T-cell (primary cell): Measurements from ENCODE around the gene GRXCR2. TPM values are rescaled to one million over a fixed set of nuclear protein-coding genes. Genes with fewer than 3 reads are reported as not detected.
"Not testable (repeated sequence)": the region's sequence is repeated elsewhere in the genome, so short reads cannot be mapped to it uniquely, and the experiment has no call there.

Experiments
- ATAC-seq, 4 experiments: fragments of 200-7000 bp in 3 of 4; fragments of 150-1000 bp in 1 of 4; cut with Tn5 transposase; replicated peaks in 1 of 4; 1 replicate in 3 of 4; 2 replicates in 1 of 4; pipeline ENCODE4 v1.10.0; 2021; ENCODE audit warnings: moderate library complexity in 3 of 4, mild to moderate bottlenecking in 2 of 4, moderate number of reproducible peaks in 1 of 4
- CTCF ChIA-PET, 2 donors: fragments of 300-600 bp; sonication (Branson Sonifier 250); formaldehyde crosslinking; loops; one replicate each; lab custom pipeline; 2022; ENCODE audit warnings: antibody characterized with exemption in 2 of 2; lab: Charles Lee
- POLR2A ChIA-PET, 2 donors: fragments of 300-600 bp; sonication (Branson Sonifier 250); formaldehyde crosslinking; loops; one replicate each; lab custom pipeline; 2022; ENCODE audit warnings: antibody characterized with exemption in 2 of 2; lab: Charles Lee
- DNase-seq, 35 experiments: peaks; one replicate each; pipeline versions ENCODE4 v3.0.0 to v3.0.0-alpha.2; 2013 to 2023
- H3K27ac ChIP-seq: one replicate; pipeline ENCODE4 v1.5.1; 2013; ENCODE audit warnings: low read length
- H3K27me3 ChIP-seq, 2 experiments: replicated peaks in 1 of 2; 1 replicate in 1 of 2; 2 replicates in 1 of 2; pipeline versions ENCODE4 v1.6.1 to v1.7.0; 2013; ENCODE audit warnings: low read length in 1 of 2, mixed read lengths in 1 of 2; ENCODE audit not compliant: control insufficient read depth in 2 of 2, insufficient read depth in 2 of 2; ENCODE audit errors: extremely low read depth in 1 of 2
- H3K36me3 ChIP-seq, 2 donors: 1 replicate in 1 of 2; 2 replicates in 1 of 2; pipeline versions ENCODE4 v1.6.1 to v1.7.0; 2013; ENCODE audit warnings: low read length in 1 of 2; ENCODE audit not compliant: control insufficient read depth in 2 of 2, insufficient read depth in 1 of 2; ENCODE audit errors: extremely low read depth in 1 of 2
- H3K4me1 ChIP-seq, 2 experiments: 1 replicate in 1 of 2; 2 replicates in 1 of 2; pipeline versions ENCODE4 v1.6.1 to v1.7.0; 2013; ENCODE audit warnings: low read length in 2 of 2, mixed read lengths in 1 of 2; ENCODE audit not compliant: insufficient read depth in 2 of 2, control insufficient read depth in 1 of 2; ENCODE audit errors: extremely low read depth in 1 of 2
- H3K4me3 ChIP-seq, 2 donors: 1 replicate in 1 of 2; 2 replicates in 1 of 2; pipeline versions ENCODE4 v1.5.1 to v1.7.0; 2013; ENCODE audit warnings: mild to moderate bottlenecking in 2 of 2, low read length in 1 of 2, moderate library complexity in 1 of 2; ENCODE audit not compliant: control insufficient read depth in 1 of 2; ENCODE audit errors: extremely low read depth in 1 of 2
- H3K9me3 ChIP-seq: 2 replicates; pipeline ENCODE4 v1.7.0; 2013
- H3K27ac Mint-ChIP-seq, 2 donors: one replicate each; pipeline ENCODE4 v1.8.0; 2020 to 2021; ENCODE audit warnings: mild to moderate bottlenecking in 2 of 2, mixed read lengths in 2 of 2
- H3K27me3 Mint-ChIP-seq, 2 donors: one replicate each; pipeline ENCODE4 v1.8.0; 2021 to 2022; ENCODE audit warnings: mixed read lengths in 2 of 2
- H3K36me3 Mint-ChIP-seq: one replicate; pipeline ENCODE4 v1.8.0; 2021; ENCODE audit warnings: mixed read lengths
- H3K4me1 Mint-ChIP-seq, 3 donors: one replicate each; pipeline ENCODE4 v1.8.0; 2020 to 2022; ENCODE audit warnings: mixed read lengths in 3 of 3, mild to moderate bottlenecking in 1 of 3
- H3K4me3 Mint-ChIP-seq, 3 donors: one replicate each; pipeline ENCODE4 v1.8.0; 2020 to 2022; ENCODE audit warnings: mild to moderate bottlenecking in 3 of 3, mixed read lengths in 3 of 3, moderate library complexity in 3 of 3
- H3K9me3 Mint-ChIP-seq, 3 donors: one replicate each; pipeline ENCODE4 v1.8.0; 2020 to 2022; ENCODE audit warnings: mixed read lengths in 3 of 3
- WGBS: methylation state at CpG from one replicate; pipeline ENCODE4 v1.1.5; 2013; ENCODE audit warnings: missing lambda C conversion rate; ENCODE audit not compliant: insufficient coverage; 5-methylcytosine and 5-hydroxymethylcytosine counted together
- total RNA-seq, 35 experiments: library from RNA in 6 of 35; stranded (reverse) in 6 of 35; fragments of 120-200 nt in 1 of 35; gene quantifications; one replicate each; pipeline versions ENCODE4 v1.2.1 to v1.2.4 and lab custom pipeline; 2013 to 2026

The GRXCR2 gene
- total RNA-seq, 5 donors from 2014 or later (not counting 1 experiment from before 2014, with no cell fraction given) = not detected

GRCh38 chr5:145898171-145898570 is 25.4 kb upstream of the GRXCR2 start:
- Histone ChIP-seq H3K27ac (no peak overlapping the region), H3K36me3 (no peaks in the 10 kb centered on the region), H3K4me1 (no peaks in the 10 kb centered on the region), H3K27me3 (no peaks in the 10 kb centered on the region), H3K9me3 (no peaks in the 10 kb centered on the region), H3K4me3 (no peak overlapping the region)
- Mint-ChIP-seq H3K4me3 (no peak overlapping the region), H3K36me3 (no peaks in the 10 kb centered on the region), H3K27me3 (peaks cover 0 to 3% of the 10 kb centered on the region in 2 donors), H3K27ac (no peak overlapping the region), H3K4me1 (no peaks in the 10 kb centered on the region), H3K9me3 (peaks cover 5 to 22% (median 9%) of the 10 kb centered on the region in 3 donors)
- POLR2A ChIA-PET = no interaction called here
- no peak for ATAC-seq
- CTCF ChIA-PET = no interaction called here
- no peak for DNase-seq

- H3K27me3 ChIP-seq, DNase-seq, H3K36me3 Mint-ChIP-seq, H3K27me3 Mint-ChIP-seq, H3K36me3 ChIP-seq, H3K4me1 ChIP-seq, H3K4me3 Mint-ChIP-seq, H3K27ac ChIP-seq, POLR2A ChIA-PET, H3K4me1 Mint-ChIP-seq, CTCF ChIA-PET, H3K9me3 ChIP-seq, H3K4me3 ChIP-seq, ATAC-seq, H3K27ac Mint-ChIP-seq: not testable (repeated sequence)
- peaks cover 0 to 18% (median 4%) of the 10 kb centered on the region in 3 donors for H3K9me3 Mint-ChIP-seq
- WGBS = 80% methylated on average over 3 of the region's 10 CpGs
Measured at GRCh38 chr5:145891378-145891777, 18.6 kb upstream of the GRXCR2 start.

- Mint-ChIP-seq H3K36me3 (no peaks in the 10 kb centered on the region), H3K27me3 (peaks cover 7 to 10% of the 10 kb centered on the region in 2 donors), H3K4me1 (no peaks in the 10 kb centered on the region), H3K4me3 (no peak overlapping the region), H3K9me3 (peaks cover 0 to 14% (median 4%) of the 10 kb centered on the region in 3 donors), H3K27ac (no peak overlapping the region)
- Histone ChIP-seq H3K9me3 (no peaks in the 10 kb centered on the region), H3K4me1 (no peaks in the 10 kb centered on the region), H3K27me3 (no peaks in the 10 kb centered on the region), H3K4me3 (no peak overlapping the region), H3K36me3 (no peaks in the 10 kb centered on the region), H3K27ac (no peak overlapping the region)
- no CpG with 5 or more reads among the region's 2 CpGs for WGBS
- ATAC-seq (no peak), DNase-seq (no peak)
- ChIA-PET CTCF (no interaction called here), POLR2A (interaction anchor here in 1 of 2 donors (0.6 kb wide), 1 partner anchor 9 kb away, joined by 4 read pairs; no protein-coding TSS in a partner anchor)
Measured at GRCh38 chr5:145889611-145890010, 16.8 kb upstream of the GRXCR2 start.

GRCh38 chr5:145887976-145888574 is 15.3 kb upstream of the GRXCR2 start:
- no CpG with 5 or more reads among the region's 5 CpGs for WGBS
- Histone ChIP-seq H3K4me1 (no peaks in the 10 kb centered on the region), H3K27ac (no peak overlapping the region), H3K36me3 (no peaks in the 10 kb centered on the region), H3K27me3 (no peaks in the 10 kb centered on the region), H3K4me3 (no peak overlapping the region), H3K9me3 (no peaks in the 10 kb centered on the region)
- ChIA-PET CTCF (no interaction called here), POLR2A (no interaction called here)
- no peak for ATAC-seq
- H3K9me3 Mint-ChIP-seq = peaks cover 0 to 12% (median 4%) of the 10 kb centered on the region in 3 donors
- no peak overlapping the region for H3K4me3 Mint-ChIP-seq
- H3K27ac Mint-ChIP-seq = no peak overlapping the region
- no peak for DNase-seq
- H3K27me3 Mint-ChIP-seq = peaks cover 7 to 10% of the 10 kb centered on the region in 2 donors
- H3K36me3 Mint-ChIP-seq = no peaks in the 10 kb centered on the region
- H3K4me1 Mint-ChIP-seq = no peaks in the 10 kb centered on the region

- H3K4me3 ChIP-seq = no peak overlapping the region
- WGBS = no CpG with 5 or more reads among the region's 3 CpGs
- H3K4me1 ChIP-seq = no peaks in the 10 kb centered on the region
- no peaks in the 10 kb centered on the region for H3K36me3 Mint-ChIP-seq
- no peaks in the 10 kb centered on the region for H3K36me3 ChIP-seq
- H3K9me3 ChIP-seq = no peaks in the 10 kb centered on the region
- CTCF ChIA-PET = no interaction called here
- peaks cover 0 to 12% (median 4%) of the 10 kb centered on the region in 3 donors for H3K9me3 Mint-ChIP-seq
- no peaks in the 10 kb centered on the region for H3K27me3 ChIP-seq
- no peak overlapping the region for H3K4me3 Mint-ChIP-seq
- POLR2A ChIA-PET = no interaction called here
- DNase-seq (no peak), ATAC-seq (no peak)
- no peak overlapping the region for H3K27ac ChIP-seq
- H3K27ac Mint-ChIP-seq = no peak overlapping the region
- no peaks in the 10 kb centered on the region for H3K4me1 Mint-ChIP-seq
- H3K27me3 Mint-ChIP-seq = peaks cover 5 to 6% of the 10 kb centered on the region in 2 donors
Measured at GRCh38 chr5:145887217-145887616, 14.4 kb upstream of the GRXCR2 start.

GRCh38 chr5:145874765-145875164 is 2.0 kb upstream of the GRXCR2 start:
- Histone ChIP-seq H3K27ac (no peak overlapping the region), H3K27me3 (peaks cover 0 to 2% of the 10 kb centered on the region in 2 experiments), H3K9me3 (no peaks in the 10 kb centered on the region), H3K4me1 (no peaks in the 10 kb centered on the region), H3K4me3 (no peak overlapping the region), H3K36me3 (no peaks in the 10 kb centered on the region)
- DNase-seq (no peak), ATAC-seq (no peak)
- ChIA-PET CTCF (no interaction called here), POLR2A (no interaction called here)
- Mint-ChIP-seq H3K36me3 (no peaks in the 10 kb centered on the region), H3K4me3 (no peak overlapping the region), H3K4me1 (no peaks in the 10 kb centered on the region), H3K27ac (no peak overlapping the region), H3K9me3 (peaks cover 0 to 8% (median 0%) of the 10 kb centered on the region in 3 donors), H3K27me3 (peaks cover 12 to 13% of the 10 kb centered on the region in 2 donors)
- WGBS = 100% methylated on average over 2 of the region's 2 CpGs
